Measurements from ENCODE around the gene GNMT. TPM values are rescaled to one million over a fixed set of nuclear protein-coding genes. Genes with fewer than 3 reads are reported as not detected.

Gene GNMT
- total RNA-seq, 5 donors from 2014 or later (not counting 1 experiment from before 2014, with no cell fraction given), result 0.93 to 3.4 (median 1.3) TPM

DNA sequence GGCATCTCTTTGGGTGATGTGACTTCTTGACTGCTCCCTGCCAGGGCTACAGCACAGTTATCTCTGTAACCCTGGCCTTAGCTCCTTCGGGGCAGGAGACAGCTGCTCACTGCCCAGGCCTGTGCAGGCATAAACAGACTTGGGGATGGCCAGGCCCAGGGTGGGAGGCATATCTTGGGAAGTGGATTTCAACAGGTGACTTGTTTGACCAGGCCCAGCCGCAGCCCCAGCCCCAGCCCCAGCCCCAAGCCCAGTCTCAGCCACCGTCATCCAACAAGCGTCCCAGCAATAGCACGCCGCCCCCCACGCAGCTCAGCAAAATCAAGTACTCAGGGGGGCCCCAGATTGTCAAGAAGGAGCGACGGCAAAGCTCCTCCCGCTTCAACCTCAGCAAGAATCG lies 45.7 kb downstream of the GNMT start:
- CTCF ChIA-PET, result no interaction called here
- WGBS (ENCODE audit: insufficient coverage), result over 99% methylated on average over 9 of the region's 11 CpGs
- Histone ChIP-seq H3K9me3 (no peaks in the 10 kb centered on the region), H3K4me1 (ENCODE audit: control insufficient read depth in 1 of 2, extremely low read depth in 1 of 2, insufficient read depth in 2 of 2, low read length in 2 of 2) (no peaks in the 10 kb centered on the region), H3K27me3 (replicated peaks in 1 of 2; ENCODE audit: control insufficient read depth in 2 of 2, extremely low read depth in 1 of 2, insufficient read depth in 2 of 2, low read length in 1 of 2) (no peaks in the 10 kb centered on the region), H3K4me3 (ENCODE audit: control insufficient read depth in 1 of 2, extremely low read depth in 1 of 2, low read length in 1 of 2) (no peak overlapping the region), H3K27ac (ENCODE audit: low read length) (no peak overlapping the region), H3K36me3 (ENCODE audit: control insufficient read depth in 2 of 2, extremely low read depth in 1 of 2, insufficient read depth in 1 of 2, low read length in 1 of 2) (peaks cover 12 to 60% of the 10 kb centered on the region in 2 donors)
- Mint-ChIP-seq H3K27ac (no peak overlapping the region), H3K4me1 (peaks cover under 1 to 6% (median 5%) of the 10 kb centered on the region in 3 donors), H3K4me3 (no peak overlapping the region), H3K27me3 (no peaks in the 10 kb centered on the region), H3K9me3 (no peaks in the 10 kb centered on the region), H3K36me3 (peaks cover 24% of the 10 kb centered on the region)
- DNase-seq, result no peak
- ATAC-seq (replicated peaks in 1 of 4), result no peak
- POLR2A ChIA-PET, result no interaction called here

GRCh38 chr6:43007126-43007525 lies 46.6 kb downstream of the GNMT start:
- Mint-ChIP-seq H3K9me3 (no peaks in the 10 kb centered on the region), H3K27me3 (no peaks in the 10 kb centered on the region), H3K4me3 (no peak overlapping the region), H3K27ac (no peak overlapping the region), H3K36me3 (peaks cover 24% of the 10 kb centered on the region), H3K4me1 (peaks cover 10 to 15% (median 14%) of the 10 kb centered on the region in 3 donors)
- Histone ChIP-seq H3K4me3 (ENCODE audit: control insufficient read depth in 1 of 2, extremely low read depth in 1 of 2, low read length in 1 of 2) (no peak overlapping the region), H3K4me1 (ENCODE audit: control insufficient read depth in 1 of 2, extremely low read depth in 1 of 2, insufficient read depth in 2 of 2, low read length in 2 of 2) (peaks cover 0 to 4% of the 10 kb centered on the region in 2 experiments), H3K36me3 (ENCODE audit: control insufficient read depth in 2 of 2, extremely low read depth in 1 of 2, insufficient read depth in 1 of 2, low read length in 1 of 2) (peaks cover 17 to 68% of the 10 kb centered on the region in 2 donors), H3K27me3 (replicated peaks in 1 of 2; ENCODE audit: control insufficient read depth in 2 of 2, extremely low read depth in 1 of 2, insufficient read depth in 2 of 2, low read length in 1 of 2) (no peaks in the 10 kb centered on the region), H3K27ac (ENCODE audit: low read length) (no peak overlapping the region), H3K9me3 (no peaks in the 10 kb centered on the region)
- POLR2A ChIA-PET, result interaction anchor here in 1 of 2 donors (0.7 kb wide), 1 partner anchor 39 kb away, joined by 3 read pairs; no protein-coding TSS in a partner anchor
- CTCF ChIA-PET, result no interaction called here
- ATAC-seq (replicated peaks in 1 of 4) (no peak), DNase-seq (no peak)
- 95% methylated on average over 8 of the region's 9 CpGs for whole genome bisulfite sequencing (ENCODE audit: insufficient coverage)

- ATAC-seq (replicated peaks in 1 of 4) (no peak), DNase-seq (peak in 23 of 35 experiments; percentile 4 to 48 (median 27))
- H3K4me1 Mint-ChIP-seq, result peaks cover 30 to 34% (median 32%) of the 10 kb centered on the region in 3 donors
- ChIA-PET CTCF (interaction anchor here in 1 of 2 donors (1.2 kb wide), 1 partner anchor 135 kb away, joined by 4 read pairs; no protein-coding TSS in a partner anchor), POLR2A (interaction anchor here in 1 of 2 donors (0.5 kb wide), 1 partner anchor 212 kb away, joined by 3 read pairs; no protein-coding TSS in a partner anchor)
- no peak overlapping the region for H3K4me3 Mint-ChIP-seq
- 81% methylated on average over 2 of the region's 6 CpGs for WGBS (ENCODE audit: insufficient coverage)
- Histone ChIP-seq H3K36me3 (ENCODE audit: control insufficient read depth in 2 of 2, extremely low read depth in 1 of 2, insufficient read depth in 1 of 2, low read length in 1 of 2) (peaks cover 17 to 64% of the 10 kb centered on the region in 2 donors), H3K27me3 (replicated peaks in 1 of 2; ENCODE audit: control insufficient read depth in 2 of 2, extremely low read depth in 1 of 2, insufficient read depth in 2 of 2, low read length in 1 of 2) (no peaks in the 10 kb centered on the region), H3K9me3 (no peaks in the 10 kb centered on the region), H3K4me1 (ENCODE audit: control insufficient read depth in 1 of 2, extremely low read depth in 1 of 2, insufficient read depth in 2 of 2, low read length in 2 of 2) (peaks cover 7 to 18% of the 10 kb centered on the region in 2 experiments), H3K4me3 (ENCODE audit: control insufficient read depth in 1 of 2, extremely low read depth in 1 of 2, low read length in 1 of 2) (no peak overlapping the region), H3K27ac (ENCODE audit: low read length) (no peak overlapping the region)
- peak overlapping the region in 1 of 2 donors; percentile 52 for H3K27ac Mint-ChIP-seq
- peaks cover 24% of the 10 kb centered on the region for H3K36me3 Mint-ChIP-seq
- no peaks in the 10 kb centered on the region for H3K9me3 Mint-ChIP-seq
- no peaks in the 10 kb centered on the region for H3K27me3 Mint-ChIP-seq
Measured at GRCh38 chr6:43009124-43009523, 48.6 kb downstream of the GNMT start.

DNA sequence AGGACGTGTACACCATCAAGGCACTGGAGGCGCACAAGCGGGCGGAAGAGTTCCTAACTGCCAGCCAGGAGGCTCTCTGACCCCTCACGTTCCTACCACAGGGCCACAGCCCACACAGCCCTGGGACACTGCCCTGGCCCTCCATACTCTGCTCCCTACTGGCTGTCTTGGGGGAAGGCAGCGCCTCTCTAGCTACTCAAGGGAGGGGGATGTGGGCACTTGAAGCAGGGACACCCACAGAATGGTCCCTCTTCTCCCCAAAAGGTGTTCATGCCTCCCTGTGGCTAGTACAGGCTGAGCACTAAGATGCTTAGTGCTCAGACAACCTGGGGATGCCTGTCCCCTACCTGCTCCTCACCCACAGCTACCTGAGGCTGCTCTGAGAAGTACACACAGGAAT lies 50.7 kb downstream of the GNMT start:
- no peaks in the 10 kb centered on the region for H3K27me3 Mint-ChIP-seq
- H3K36me3 Mint-ChIP-seq, result peaks cover 19% of the 10 kb centered on the region
- no peaks in the 10 kb centered on the region for H3K9me3 Mint-ChIP-seq
- Histone ChIP-seq H3K36me3 (ENCODE audit: control insufficient read depth in 2 of 2, extremely low read depth in 1 of 2, insufficient read depth in 1 of 2, low read length in 1 of 2) (peaks cover 17 to 56% of the 10 kb centered on the region in 2 donors), H3K27me3 (replicated peaks in 1 of 2; ENCODE audit: control insufficient read depth in 2 of 2, extremely low read depth in 1 of 2, insufficient read depth in 2 of 2, low read length in 1 of 2) (no peaks in the 10 kb centered on the region), H3K4me1 (ENCODE audit: control insufficient read depth in 1 of 2, extremely low read depth in 1 of 2, insufficient read depth in 2 of 2, low read length in 2 of 2) (peaks cover 14 to 35% of the 10 kb centered on the region in 2 experiments), H3K9me3 (no peaks in the 10 kb centered on the region), H3K4me3 (ENCODE audit: control insufficient read depth in 1 of 2, extremely low read depth in 1 of 2, low read length in 1 of 2) (no peak overlapping the region), H3K27ac (ENCODE audit: low read length) (no peak overlapping the region)
- ATAC-seq (replicated peaks in 1 of 4) (no peak), DNase-seq (no peak)
- H3K4me3 Mint-ChIP-seq, result no peak overlapping the region
- CTCF ChIA-PET, result interaction anchor here in 1 of 2 donors (1.3 kb wide), 1 partner anchor 133 kb away, joined by 3 read pairs; no protein-coding TSS in a partner anchor
- H3K4me1 Mint-ChIP-seq, result peaks cover 44 to 51% (median 50%) of the 10 kb centered on the region in 3 donors
- POLR2A ChIA-PET, result interaction anchor here in 1 of 2 donors (0.7 kb wide), 1 partner anchor 43 kb away, joined by 3 read pairs; the partner anchor contains the start of gene CUL7
- H3K27ac Mint-ChIP-seq, result peak overlapping the region in 1 of 2 donors; percentile 91
- WGBS (ENCODE audit: insufficient coverage), result 74% methylated on average over 3 of the region's 6 CpGs

- no peak for ATAC-seq (replicated peaks in 1 of 4)
- H3K4me3 Mint-ChIP-seq, result peak overlapping the region; percentile 93 to 95 (median 94)
- Histone ChIP-seq H3K4me1 (ENCODE audit: control insufficient read depth in 1 of 2, extremely low read depth in 1 of 2, insufficient read depth in 2 of 2, low read length in 2 of 2) (peaks cover 14 to 46% of the 10 kb centered on the region in 2 experiments), H3K9me3 (no peaks in the 10 kb centered on the region), H3K4me3 (ENCODE audit: control insufficient read depth in 1 of 2, extremely low read depth in 1 of 2, low read length in 1 of 2) (no peak overlapping the region), H3K36me3 (ENCODE audit: control insufficient read depth in 2 of 2, extremely low read depth in 1 of 2, insufficient read depth in 1 of 2, low read length in 1 of 2) (peaks cover 10 to 51% of the 10 kb centered on the region in 2 donors), H3K27me3 (replicated peaks in 1 of 2; ENCODE audit: control insufficient read depth in 2 of 2, extremely low read depth in 1 of 2, insufficient read depth in 2 of 2, low read length in 1 of 2) (no peaks in the 10 kb centered on the region), H3K27ac (ENCODE audit: low read length) (no peak overlapping the region)
- ChIA-PET CTCF (interaction anchor here in 1 of 2 donors (1.1 to 2.9 kb wide), 2 partner anchors 34 to 83 kb away, joined by 5 to 22 read pairs; partner anchors contain the start of genes CNPY3 and PEX6), POLR2A (no interaction called here)
- H3K4me1 Mint-ChIP-seq, result peaks cover 51 to 61% (median 58%) of the 10 kb centered on the region in 3 donors
- no peaks in the 10 kb centered on the region for H3K27me3 Mint-ChIP-seq
- DNase-seq, result no peak
- H3K36me3 Mint-ChIP-seq, result peaks cover 17% of the 10 kb centered on the region
- 90% methylated on average over 6 of the region's 6 CpGs for WGBS (ENCODE audit: insufficient coverage)
- peak overlapping the region; percentile 91 for H3K27ac Mint-ChIP-seq
- no peaks in the 10 kb centered on the region for H3K9me3 Mint-ChIP-seq
Measured at GRCh38 chr6:43012364-43012763, 51.8 kb downstream of the GNMT start.

DNA sequence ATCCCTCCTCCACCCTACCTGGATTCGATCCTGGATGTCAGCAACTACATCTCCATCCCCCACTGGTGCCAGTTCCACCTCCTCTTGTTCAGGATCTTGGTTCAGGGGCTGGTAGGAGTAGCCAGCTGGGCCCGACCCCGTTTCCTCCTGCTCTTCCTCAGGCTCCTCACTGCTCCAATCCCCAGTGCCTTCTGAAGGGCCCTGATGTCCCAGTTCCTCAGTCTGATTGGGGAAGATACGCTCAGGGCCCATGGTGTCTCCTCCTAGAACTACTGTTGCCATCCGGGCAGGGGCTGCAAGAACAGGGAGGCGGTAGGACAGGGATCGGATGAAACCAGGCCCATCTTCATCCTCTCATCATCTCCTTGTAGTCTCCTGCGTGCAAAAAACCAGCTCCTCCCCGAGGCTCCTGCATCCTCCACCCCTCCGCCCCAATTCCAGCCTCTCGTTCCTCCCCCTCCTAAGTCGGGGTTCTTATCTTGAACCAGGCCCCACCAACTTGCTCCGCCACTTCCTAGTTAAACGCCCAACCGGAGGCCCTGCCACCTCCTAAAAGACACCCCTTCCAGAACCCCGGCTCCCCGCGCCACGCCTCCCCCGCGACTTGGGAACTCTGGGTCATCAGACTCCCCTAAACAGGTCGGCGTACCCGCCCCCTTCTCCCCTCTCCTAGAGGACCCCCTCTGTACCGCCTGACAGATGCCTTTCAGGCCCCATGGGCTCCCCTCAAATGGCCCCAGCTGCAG lies 52.7 kb downstream of the GNMT start:
- H3K27ac Mint-ChIP-seq, result peak overlapping the region; percentile 91
- H3K36me3 Mint-ChIP-seq, result peaks cover 22% of the 10 kb centered on the region
- H3K9me3 ChIP-seq, result no peaks in the 10 kb centered on the region
- ATAC-seq (replicated peaks in 1 of 4), result peak in 1 of 4 experiments; percentile 25
- H3K27me3 Mint-ChIP-seq, result no peaks in the 10 kb centered on the region
- ChIA-PET CTCF (interaction anchor here (0.6 to 2.9 kb wide), 8 partner anchors 29 to 151 kb away, joined by 3 to 22 read pairs (median 5); partner anchors contain the start of genes CNPY3 (in 1 of the 2), KLC4 (in 1 of the 2), MRPL2 (in 1 of the 2) and PEX6 (in 1 of the 2)), POLR2A (interaction anchor here (0.6 to 1.6 kb wide), 9 partner anchors 8 to 267 kb away, joined by 4 to 15 read pairs (median 6); partner anchors contain the start of genes CNPY3 (in 1 of the 2), CUL7 (in 1 of the 2), KLC4 (in 1 of the 2) and MRPL2 (in 1 of the 2))
- H3K4me1 ChIP-seq (ENCODE audit: control insufficient read depth in 1 of 2, extremely low read depth in 1 of 2, insufficient read depth in 2 of 2, low read length in 2 of 2), result peaks cover 14 to 46% of the 10 kb centered on the region in 2 experiments
- H3K4me3 ChIP-seq (ENCODE audit: control insufficient read depth in 1 of 2, extremely low read depth in 1 of 2, low read length in 1 of 2), result peak overlapping the region; percentile 48 to 68
- H3K27ac ChIP-seq (ENCODE audit: low read length), result peak overlapping the region; percentile 40
- DNase-seq, result peak in 1 of 35 experiments; percentile 3
- H3K9me3 Mint-ChIP-seq, result no peaks in the 10 kb centered on the region
- no peaks in the 10 kb centered on the region for H3K27me3 ChIP-seq (replicated peaks in 1 of 2; ENCODE audit: control insufficient read depth in 2 of 2, extremely low read depth in 1 of 2, insufficient read depth in 2 of 2, low read length in 1 of 2)
- WGBS (ENCODE audit: insufficient coverage), result 3% methylated on average over 19 of the region's 25 CpGs
- peaks cover 11 to 51% of the 10 kb centered on the region in 2 donors for H3K36me3 ChIP-seq (ENCODE audit: control insufficient read depth in 2 of 2, extremely low read depth in 1 of 2, insufficient read depth in 1 of 2, low read length in 1 of 2)
- peaks cover 58 to 69% (median 62%) of the 10 kb centered on the region in 3 donors for H3K4me1 Mint-ChIP-seq
- H3K4me3 Mint-ChIP-seq, result peak overlapping the region; percentile 93 to 95 (median 94)

All from T-cell (primary cell).